ENCODE measurements around the gene PHOX2B. TPM values are rescaled to one million over a fixed set of nuclear protein-coding genes. Genes with fewer than 3 reads are reported as not detected.

The PHOX2B gene
- total RNA-seq, 2 experiments from 2014 or later, result not detected

GRCh38 chr4:41752081-41752836 lies 3.7 kb upstream of the PHOX2B start:
- no peak for DNase-seq
- H3K9me3 Mint-ChIP-seq, result no peaks in the 10 kb centered on the region
- CTCF ChIA-PET, result interaction anchor here (1.0 to 1.5 kb wide), 2 partner anchors 59 to 471 kb away, joined by 4 read pairs; no protein-coding TSS in a partner anchor
- intact Hi-C loops (cut with micrococcal nuclease), result no loop called here
- TF ChIP-seq, protein P1, sequence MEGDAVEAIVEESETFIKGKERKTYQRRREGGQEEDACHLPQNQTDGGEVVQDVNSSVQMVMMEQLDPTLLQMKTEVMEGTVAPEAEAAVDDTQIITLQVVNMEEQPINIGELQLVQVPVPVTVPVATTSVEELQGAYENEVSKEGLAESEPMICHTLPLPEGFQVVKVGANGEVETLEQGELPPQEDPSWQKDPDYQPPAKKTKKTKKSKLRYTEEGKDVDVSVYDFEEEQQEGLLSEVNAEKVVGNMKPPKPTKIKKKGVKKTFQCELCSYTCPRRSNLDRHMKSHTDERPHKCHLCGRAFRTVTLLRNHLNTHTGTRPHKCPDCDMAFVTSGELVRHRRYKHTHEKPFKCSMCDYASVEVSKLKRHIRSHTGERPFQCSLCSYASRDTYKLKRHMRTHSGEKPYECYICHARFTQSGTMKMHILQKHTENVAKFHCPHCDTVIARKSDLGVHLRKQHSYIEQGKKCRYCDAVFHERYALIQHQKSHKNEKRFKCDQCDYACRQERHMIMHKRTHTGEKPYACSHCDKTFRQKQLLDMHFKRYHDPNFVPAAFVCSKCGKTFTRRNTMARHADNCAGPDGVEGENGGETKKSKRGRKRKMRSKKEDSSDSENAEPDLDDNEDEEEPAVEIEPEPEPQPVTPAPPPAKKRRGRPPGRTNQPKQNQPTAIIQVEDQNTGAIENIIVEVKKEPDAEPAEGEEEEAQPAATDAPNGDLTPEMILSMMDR (IDR thresholded peaks at IDR 0.05), result no peak
- no peak overlapping the region for H3K4me3 Mint-ChIP-seq
- peaks cover 67% of the 10 kb centered on the region for H3K27me3 Mint-ChIP-seq
- no peaks in the 10 kb centered on the region for H3K36me3 Mint-ChIP-seq (ENCODE audit: low read depth)
- H3K27ac Mint-ChIP-seq, result no peak overlapping the region
- POLR2A ChIA-PET, result no interaction called here
- no peak for ATAC-seq
- H3K4me1 Mint-ChIP-seq (ENCODE audit: low read depth), result no peaks in the 10 kb centered on the region

GRCh38 chr4:41751449-41752061 lies 3.0 kb upstream of the PHOX2B start:
- CTCF ChIA-PET, result interaction anchor here (1.0 to 1.5 kb wide), 2 partner anchors 58 to 470 kb away, joined by 4 read pairs; no protein-coding TSS in a partner anchor
- no peak for DNase-seq
- ATAC-seq, result no peak
- peaks cover 71% of the 10 kb centered on the region for H3K27me3 Mint-ChIP-seq
- no peak overlapping the region for H3K4me3 Mint-ChIP-seq
- no peaks in the 10 kb centered on the region for H3K4me1 Mint-ChIP-seq (ENCODE audit: low read depth)
- no peaks in the 10 kb centered on the region for H3K9me3 Mint-ChIP-seq
- H3K36me3 Mint-ChIP-seq (ENCODE audit: low read depth), result no peaks in the 10 kb centered on the region
- intact Hi-C loops (cut with micrococcal nuclease), result no loop called here
- POLR2A ChIA-PET, result no interaction called here
- TF ChIP-seq, protein P1 (IDR thresholded peaks at IDR 0.05), result peak; percentile 38
- no peak overlapping the region for H3K27ac Mint-ChIP-seq

GRCh38 chr4:41750626-41751448 lies 2.3 kb upstream of the PHOX2B start:
- no peak for ATAC-seq
- H3K4me1 Mint-ChIP-seq (ENCODE audit: low read depth), result no peaks in the 10 kb centered on the region
- ChIA-PET CTCF (interaction anchor here (1.5 kb wide), 1 partner anchor 469 kb away, joined by 4 read pairs; no protein-coding TSS in a partner anchor), POLR2A (no interaction called here)
- TF ChIP-seq, protein P1 (IDR thresholded peaks at IDR 0.05), result no peak
- no peak overlapping the region for H3K27ac Mint-ChIP-seq
- peaks cover 76% of the 10 kb centered on the region for H3K27me3 Mint-ChIP-seq
- H3K36me3 Mint-ChIP-seq (ENCODE audit: low read depth), result peaks cover 1% of the 10 kb centered on the region
- intact Hi-C loops (cut with micrococcal nuclease), result no loop called here
- no peak for DNase-seq
- H3K4me3 Mint-ChIP-seq, result no peak overlapping the region
- H3K9me3 Mint-ChIP-seq, result no peaks in the 10 kb centered on the region

GRCh38 chr4:41750121-41750625 lies 1.6 kb upstream of the PHOX2B start:
- H3K9me3 Mint-ChIP-seq, result no peaks in the 10 kb centered on the region
- intact Hi-C loops (cut with micrococcal nuclease), result no loop called here
- TF ChIP-seq, protein P1 (IDR thresholded peaks at IDR 0.05), result no peak
- ATAC-seq (no peak), DNase-seq (no peak)
- no peak overlapping the region for H3K27ac Mint-ChIP-seq
- ChIA-PET CTCF (no interaction called here), POLR2A (no interaction called here)
- peaks cover 78% of the 10 kb centered on the region for H3K27me3 Mint-ChIP-seq
- peaks cover 1% of the 10 kb centered on the region for H3K36me3 Mint-ChIP-seq (ENCODE audit: low read depth)
- H3K4me1 Mint-ChIP-seq (ENCODE audit: low read depth), result no peaks in the 10 kb centered on the region
- H3K4me3 Mint-ChIP-seq, result no peak overlapping the region

All from activated CD8-positive, alpha-beta T cell treated with anti-CD3 and anti-CD28 coated beads for 36 hours (primary cell).